ENCODE measurements around the gene MBP. TPM values are rescaled to one million over a fixed set of nuclear protein-coding genes. Genes with fewer than 3 reads are reported as not detected.

MBP gene
- total RNA-seq, 2 donors from 2014 or later: 52.2 to 60.0 TPM

- Mint-ChIP-seq H3K9me3 (no peaks in the 10 kb centered on the region), H3K36me3 (peaks cover 0 to 52% of the 10 kb centered on the region in 2 donors), H3K27ac (peak overlapping the region; percentile 64 to 94)
- DNase-seq (ENCODE audit: low spot score in 2 of 2) (no peak), ATAC-seq (peak; percentile 17 to 53)
Observed at GRCh38 chr18:77073336-77074093, 59.1 kb downstream of the MBP start.

- H3K36me3 Mint-ChIP-seq: peaks cover 0 to 48% of the 10 kb centered on the region in 2 donors
- DNase-seq (ENCODE audit: low spot score in 2 of 2) (no peak), ATAC-seq (no peak)
- peak overlapping the region; percentile 42 to 55 for H3K27ac Mint-ChIP-seq
- no peaks in the 10 kb centered on the region for H3K9me3 Mint-ChIP-seq
Observed at GRCh38 chr18:77072566-77072965, 60.0 kb downstream of the MBP start.

GRCh38 chr18:77071711-77072292 is 60.8 kb downstream of the MBP start:
- Mint-ChIP-seq H3K36me3 (peaks cover 0 to 47% of the 10 kb centered on the region in 2 donors), H3K9me3 (no peaks in the 10 kb centered on the region), H3K27ac (peak overlapping the region; percentile 42 to 77)
- ATAC-seq: peak; percentile 13 to 18
- peak in 1 of 2 donors; percentile 33 for DNase-seq (ENCODE audit: low spot score in 2 of 2)

GRCh38 chr18:77071061-77071460 is 61.5 kb downstream of the MBP start:
- Mint-ChIP-seq H3K27ac (peak overlapping the region; percentile 42 to 77), H3K9me3 (no peaks in the 10 kb centered on the region), H3K36me3 (peaks cover 0 to 51% of the 10 kb centered on the region in 2 donors)
- DNase-seq (ENCODE audit: low spot score in 2 of 2) (no peak), ATAC-seq (no peak)

GRCh38 chr18:77070627-77071026 is 62.0 kb downstream of the MBP start:
- DNase-seq (ENCODE audit: low spot score in 2 of 2) (no peak), ATAC-seq (no peak)

GRCh38 chr18:77069931-77070330 is 62.7 kb downstream of the MBP start:
- Mint-ChIP-seq H3K9me3 (no peaks in the 10 kb centered on the region), H3K27ac (peak overlapping the region; percentile 96), H3K36me3 (peaks cover 6 to 56% of the 10 kb centered on the region in 2 donors)
- DNase-seq (ENCODE audit: low spot score in 2 of 2): no peak
- peak in 1 of 2 donors; percentile 17 for ATAC-seq

More at GRCh38 chr18:77070627-77071026, 62.0 kb downstream of the MBP start:
- no peaks in the 10 kb centered on the region for H3K9me3 Mint-ChIP-seq
- peaks cover 2 to 55% of the 10 kb centered on the region in 2 donors for H3K36me3 Mint-ChIP-seq
- peak overlapping the region; percentile 96 for H3K27ac Mint-ChIP-seq

GRCh38 chr18:77069482-77069881 is 63.1 kb downstream of the MBP start:
- Mint-ChIP-seq H3K9me3 (no peaks in the 10 kb centered on the region), H3K36me3 (peaks cover 9 to 59% of the 10 kb centered on the region in 2 donors), H3K27ac (peak overlapping the region; percentile 96)
- DNase-seq (ENCODE audit: low spot score in 2 of 2) (no peak), ATAC-seq (no peak)

GRCh38 chr18:77068321-77069312 is 64.0 kb downstream of the MBP start:
- DNase-seq (ENCODE audit: low spot score in 2 of 2) (peak in 1 of 2 donors; percentile 56), ATAC-seq (peak; percentile 27 to 45)
- Mint-ChIP-seq H3K9me3 (no peaks in the 10 kb centered on the region), H3K27ac (peak overlapping the region; percentile 96), H3K36me3 (peaks cover 14 to 61% of the 10 kb centered on the region in 2 donors)

GRCh38 chr18:77067291-77068061 is 65.1 kb downstream of the MBP start:
- Mint-ChIP-seq H3K27ac (peak overlapping the region; percentile 96), H3K9me3 (no peaks in the 10 kb centered on the region), H3K36me3 (peaks cover 14 to 71% of the 10 kb centered on the region in 2 donors)
- peak; percentile 66 to 87 for DNase-seq (ENCODE audit: low spot score in 2 of 2)
- ATAC-seq: peak; percentile 59 to 68

GRCh38 chr18:77066689-77067088 is 65.9 kb downstream of the MBP start:
- ATAC-seq (no peak), DNase-seq (ENCODE audit: low spot score in 2 of 2) (no peak)
- no peaks in the 10 kb centered on the region for H3K9me3 Mint-ChIP-seq
- peak overlapping the region; percentile 96 for H3K27ac Mint-ChIP-seq
- H3K36me3 Mint-ChIP-seq: peaks cover 18 to 78% of the 10 kb centered on the region in 2 donors

GRCh38 chr18:77066101-77066500 is 66.5 kb downstream of the MBP start:
- peaks cover 20 to 78% of the 10 kb centered on the region in 2 donors for H3K36me3 Mint-ChIP-seq
- H3K9me3 Mint-ChIP-seq: no peaks in the 10 kb centered on the region
- ATAC-seq (no peak), DNase-seq (ENCODE audit: low spot score in 2 of 2) (no peak)
- H3K27ac Mint-ChIP-seq: peak overlapping the region; percentile 96

GRCh38 chr18:77065221-77065981 is 67.2 kb downstream of the MBP start:
- Mint-ChIP-seq H3K27ac (peak overlapping the region; percentile 96), H3K36me3 (peaks cover 20 to 78% of the 10 kb centered on the region in 2 donors), H3K9me3 (no peaks in the 10 kb centered on the region)
- DNase-seq (ENCODE audit: low spot score in 2 of 2) (peak; percentile 32 to 71), ATAC-seq (peak in 1 of 2 donors; percentile 16)

GRCh38 chr18:77063260-77063659 is 69.3 kb downstream of the MBP start:
- peaks cover 24 to 72% of the 10 kb centered on the region in 2 donors for H3K36me3 Mint-ChIP-seq
- H3K9me3 Mint-ChIP-seq: no peaks in the 10 kb centered on the region
- ATAC-seq: peak; percentile 53 to 55
- H3K27ac Mint-ChIP-seq: peak overlapping the region; percentile 96 to 100
- DNase-seq (ENCODE audit: low spot score in 2 of 2): peak; percentile 84 to 87

- Mint-ChIP-seq H3K27ac (peak overlapping the region; percentile 96 to 100), H3K36me3 (peaks cover 24 to 72% of the 10 kb centered on the region in 2 donors), H3K9me3 (no peaks in the 10 kb centered on the region)
- ATAC-seq: peak; percentile 67 to 80
- peak; percentile 62 to 76 for DNase-seq (ENCODE audit: low spot score in 2 of 2)
Observed at GRCh38 chr18:77062518-77063003, 70.0 kb downstream of the MBP start.

GRCh38 chr18:77061946-77062517 is 70.6 kb downstream of the MBP start:
- ATAC-seq (peak in 1 of 2 donors; percentile 39), DNase-seq (ENCODE audit: low spot score in 2 of 2) (peak in 1 of 2 donors; percentile 57)
- Mint-ChIP-seq H3K27ac (peak overlapping the region; percentile 96 to 100), H3K36me3 (peaks cover 24 to 68% of the 10 kb centered on the region in 2 donors), H3K9me3 (no peaks in the 10 kb centered on the region)

All from activated naive CD4-positive, alpha-beta T cell treated with anti-CD3 and anti-CD28 coated beads, Interleukin-2, amount 50 U/mL, for 72 hours (primary cell).